Common myeloid progenitor, CD34-positive (primary cell): ENCODE measurements around the gene NRG3.

ENCODE experiments used
- CTCF ChIA-PET: fragments of 350-600 bp; sonication (Branson Sonifier 250); formaldehyde crosslinking; loops from one replicate; lab custom pipeline; 2021; ENCODE audit warnings: antibody characterized with exemption; lab: Charles Lee
- POLR2A ChIA-PET: fragments of 350-600 bp; sonication (Branson Sonifier 250); formaldehyde crosslinking; loops from one replicate; lab custom pipeline; 2021; ENCODE audit warnings: antibody characterized with exemption; lab: Charles Lee
- DNase-seq, 3 donors: peaks; one replicate each; pipeline versions ENCODE4 v3.0.0 to v3.0.0-alpha.2; 2013
- H3K27ac ChIP-seq, 2 experiments: 1 replicate in 1 of 2; 2 replicates in 1 of 2; pipeline ENCODE4 v1.7.0; 2013; ENCODE audit warnings: inconsistent platforms in 2 of 2, low read length in 2 of 2, mild to moderate bottlenecking in 2 of 2, low read depth in 1 of 2, moderate library complexity in 1 of 2; ENCODE audit not compliant: severe bottlenecking in 2 of 2, insufficient read depth in 1 of 2, poor library complexity in 1 of 2
- H3K27me3 ChIP-seq, 5 experiments: replicated peaks in 2 of 5; 1 replicate in 3 of 5; 2 replicates in 2 of 5; pipeline versions ENCODE4 v1.6.1 to v1.7.0; 2013; ENCODE audit warnings: low read length in 4 of 5, mild to moderate bottlenecking in 2 of 5, moderate library complexity in 2 of 5, inconsistent platforms in 1 of 5; ENCODE audit not compliant: insufficient read depth in 5 of 5, control insufficient read depth in 4 of 5
- H3K36me3 ChIP-seq, 4 experiments: 1 replicate in 2 of 4; 2 replicates in 2 of 4; pipeline versions ENCODE4 v1.6.1 to v1.7.0; 2013; ENCODE audit warnings: low read length in 3 of 4, control low read depth in 1 of 4, mild to moderate bottlenecking in 1 of 4; ENCODE audit not compliant: control insufficient read depth in 4 of 4, insufficient read depth in 4 of 4
- H3K4me1 ChIP-seq, 4 experiments: 1 replicate in 3 of 4; 2 replicates in 1 of 4; pipeline versions ENCODE4 v1.6.1 to v1.7.1; 2013; ENCODE audit warnings: low read length in 3 of 4, mild to moderate bottlenecking in 3 of 4, control low read depth in 1 of 4, inconsistent platforms in 1 of 4, moderate library complexity in 1 of 4; ENCODE audit not compliant: control insufficient read depth in 4 of 4, insufficient read depth in 4 of 4; ENCODE audit errors: control extremely low read depth in 1 of 4
- H3K4me3 ChIP-seq, 7 experiments: 1 replicate in 4 of 7; 2 replicates in 3 of 7; pipeline versions ENCODE4 v1.5.1 to v1.7.0; 2013; ENCODE audit warnings: mild to moderate bottlenecking in 7 of 7, low read length in 6 of 7, moderate library complexity in 6 of 7, inconsistent platforms in 2 of 7, low read depth in 2 of 7, control low read depth in 1 of 7; ENCODE audit not compliant: insufficient read depth in 4 of 7, control insufficient read depth in 1 of 7; ENCODE audit errors: extremely low read depth in 1 of 7
- H3K9me3 ChIP-seq, 5 experiments: 1 replicate in 4 of 5; 2 replicates in 1 of 5; pipeline versions ENCODE4 v1.6.1 to v1.7.1; 2013; ENCODE audit warnings: low read length in 4 of 5, mild to moderate bottlenecking in 2 of 5, inconsistent platforms in 1 of 5, low read depth in 1 of 5, moderate library complexity in 1 of 5; ENCODE audit not compliant: control insufficient read depth in 4 of 5, insufficient read depth in 2 of 5; ENCODE audit errors: control extremely low read depth in 1 of 5
- WGBS: methylation state at CpG from one replicate; pipeline ENCODE4 v1.1.5; 2013; ENCODE audit not compliant: insufficient coverage; 5-methylcytosine and 5-hydroxymethylcytosine counted together

NRG3 gene

DNA sequence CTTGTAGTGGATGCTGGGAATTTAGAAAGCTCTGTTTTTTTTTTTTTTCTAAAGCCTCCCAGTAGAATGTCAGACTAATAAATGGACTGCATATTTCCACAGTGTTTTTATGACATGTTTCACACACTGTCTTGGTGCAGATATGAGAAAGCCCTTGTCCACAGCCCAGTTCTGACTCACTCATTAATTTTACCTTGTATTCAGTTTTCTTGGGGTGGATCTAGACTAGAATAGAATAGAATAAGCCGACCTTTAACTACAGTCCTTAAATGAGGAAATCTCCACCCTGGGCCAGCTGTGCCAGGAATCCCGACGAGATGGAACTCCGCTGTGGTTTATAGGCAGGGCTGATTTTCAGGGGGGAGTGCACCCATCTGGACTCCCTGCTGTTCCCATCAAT is 274.7 kb downstream of the NRG3 start:
- POLR2A ChIA-PET, result no interaction called here
- CTCF ChIA-PET, result no interaction called here

DNA sequence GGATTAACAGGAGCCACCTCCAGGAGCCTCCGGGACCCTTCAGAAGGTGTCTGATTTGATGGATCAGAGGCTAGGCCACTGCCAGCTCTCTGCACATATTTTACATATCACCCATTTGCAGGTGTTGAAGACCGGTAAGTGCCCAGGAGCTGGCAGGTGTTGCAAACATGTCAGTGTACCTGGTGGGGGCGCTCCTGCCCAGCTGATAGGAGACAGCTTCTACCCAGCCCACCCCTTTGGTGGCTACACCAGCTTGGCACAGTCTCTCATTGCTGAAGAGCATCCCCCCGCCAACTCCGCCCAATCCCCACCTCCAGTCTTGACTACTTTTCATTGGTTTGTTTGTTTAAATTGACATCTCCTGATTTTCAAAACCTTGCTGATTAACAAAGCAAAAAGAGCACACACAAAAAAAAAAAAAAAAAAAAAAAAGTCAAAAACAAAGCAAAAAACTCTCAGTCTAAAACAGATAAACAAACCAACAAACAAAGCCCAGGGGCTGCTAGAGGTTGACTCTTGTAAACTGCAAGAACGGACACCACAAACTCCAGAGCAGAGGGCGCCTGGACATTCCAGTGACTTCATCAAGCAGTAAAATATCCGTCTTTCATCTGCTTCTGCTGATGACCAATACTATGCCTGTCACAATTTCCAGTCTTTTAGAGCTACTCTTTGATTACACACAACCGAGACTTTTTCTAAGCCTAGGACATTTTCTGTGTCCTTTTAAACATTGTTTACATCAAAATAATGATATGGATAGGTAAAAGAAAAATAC is 275.3 kb downstream of the NRG3 start:
- Histone ChIP-seq H3K4me1 (peaks cover 0 to 12% (median 3%) of the 10 kb centered on the region in 4 experiments), H3K27me3 (no peaks in the 10 kb centered on the region), H3K9me3 (no peaks in the 10 kb centered on the region), H3K36me3 (no peaks in the 10 kb centered on the region), H3K4me3 (no peak overlapping the region), H3K27ac (no peak overlapping the region)
- ChIA-PET POLR2A (no interaction called here), CTCF (no interaction called here)
- peak in 1 of 3 donors; percentile 0 for DNase-seq
- whole genome bisulfite sequencing, result 63% methylated on average over 5 of the region's 9 CpGs

More for the DNA sequence above, 274.7 kb downstream of the NRG3 start:
- H3K4me1 ChIP-seq, result peaks cover 0 to 12% (median 3%) of the 10 kb centered on the region in 4 experiments
- no peak for DNase-seq
- 60% methylated on average over 4 of the region's 4 CpGs for WGBS
- H3K36me3 ChIP-seq, result no peaks in the 10 kb centered on the region
- H3K27ac ChIP-seq, result no peak overlapping the region
- H3K4me3 ChIP-seq, result no peak overlapping the region
- H3K9me3 ChIP-seq, result no peaks in the 10 kb centered on the region
- H3K27me3 ChIP-seq, result no peaks in the 10 kb centered on the region

DNA sequence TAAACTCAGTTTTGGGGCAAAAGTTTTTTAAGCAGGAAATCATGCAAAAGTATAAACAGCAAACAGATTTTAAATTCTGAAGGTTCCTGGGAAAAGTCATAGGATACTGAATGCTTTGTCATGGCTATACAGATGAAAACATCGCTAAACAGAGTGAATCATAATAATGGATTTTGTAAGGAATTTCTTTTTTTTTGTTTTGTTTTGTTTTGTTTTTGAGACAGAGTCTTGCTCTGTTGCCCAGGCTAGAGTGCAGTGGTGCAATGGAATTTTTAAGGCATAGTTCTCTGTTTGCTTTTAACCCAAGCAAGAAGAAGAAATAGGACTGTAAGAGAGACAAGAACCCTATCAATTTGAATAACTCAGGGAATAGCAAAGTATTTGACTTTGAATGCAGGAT is 285.3 kb downstream of the NRG3 start:
- H3K4me1 ChIP-seq, result no peaks in the 10 kb centered on the region
- H3K27ac ChIP-seq, result no peak overlapping the region
- WGBS, result 100% methylated on average over 1 of the region's 1 CpG
- H3K36me3 ChIP-seq, result no peaks in the 10 kb centered on the region
- POLR2A ChIA-PET, result no interaction called here
- CTCF ChIA-PET, result no interaction called here
- no peaks in the 10 kb centered on the region for H3K9me3 ChIP-seq
- no peak for DNase-seq
- no peaks in the 10 kb centered on the region for H3K27me3 ChIP-seq
- no peak overlapping the region for H3K4me3 ChIP-seq

DNA sequence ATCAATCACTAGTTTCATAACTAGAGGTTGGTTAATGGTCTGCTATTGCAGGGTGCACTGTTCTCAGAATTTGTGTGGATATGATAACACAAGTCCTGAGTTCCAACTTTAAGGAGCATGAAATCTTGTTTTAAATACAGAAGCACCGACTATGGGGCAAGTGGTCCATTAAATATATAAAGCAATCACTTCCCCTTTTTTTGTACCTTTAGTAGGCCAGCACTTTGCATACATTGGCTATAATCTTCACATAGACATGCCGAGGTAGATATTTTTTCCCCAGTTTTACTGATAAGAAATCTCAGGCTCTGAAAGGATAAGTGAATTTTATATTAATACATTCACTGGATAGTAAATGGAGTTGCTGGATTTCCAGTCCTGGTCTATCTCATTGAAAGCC is 286.3 kb downstream of the NRG3 start:
- ChIA-PET POLR2A (no interaction called here), CTCF (no interaction called here)
- H3K27me3 ChIP-seq, result no peaks in the 10 kb centered on the region
- no peak overlapping the region for H3K27ac ChIP-seq
- H3K9me3 ChIP-seq, result no peaks in the 10 kb centered on the region
- 100% methylated on average over 1 of the region's 2 CpGs for WGBS
- DNase-seq, result no peak
- H3K36me3 ChIP-seq, result no peaks in the 10 kb centered on the region
- no peak overlapping the region for H3K4me3 ChIP-seq
- H3K4me1 ChIP-seq, result no peaks in the 10 kb centered on the region

DNA sequence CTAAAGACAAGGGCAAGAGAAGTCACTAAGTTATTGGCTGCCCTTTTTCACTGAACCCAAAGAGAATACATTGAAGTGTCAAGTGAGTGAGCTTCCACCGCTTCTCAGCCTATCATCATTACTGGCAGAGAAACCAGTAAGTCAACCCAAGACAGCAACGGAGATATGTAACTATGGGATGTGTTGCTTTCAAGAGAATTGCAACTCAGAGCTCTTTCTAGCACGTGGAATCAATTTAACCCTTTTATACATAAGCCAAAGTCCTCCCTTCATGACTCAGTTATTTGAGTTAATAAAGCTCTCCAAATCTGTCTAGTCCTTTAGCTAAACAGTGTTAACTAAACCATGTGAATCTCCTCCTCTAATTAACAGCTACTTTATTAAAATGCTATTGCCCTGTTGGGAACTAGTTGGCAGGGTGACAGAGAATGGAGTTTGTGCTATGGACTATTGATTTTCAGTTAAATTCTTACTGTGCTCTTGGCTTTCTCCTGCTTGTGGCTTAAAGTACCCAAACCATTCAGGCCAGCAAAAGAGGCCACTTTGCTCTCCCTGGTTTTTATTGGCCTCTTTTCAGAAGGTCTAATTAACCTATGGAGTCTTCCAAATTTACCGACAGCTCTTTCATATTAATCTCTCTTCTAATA is 287.7 kb downstream of the NRG3 start:
- ChIA-PET POLR2A (no interaction called here), CTCF (no interaction called here)
- no peak for DNase-seq
- Histone ChIP-seq H3K4me1 (no peaks in the 10 kb centered on the region), H3K9me3 (no peaks in the 10 kb centered on the region), H3K4me3 (no peak overlapping the region), H3K27ac (no peak overlapping the region), H3K27me3 (no peaks in the 10 kb centered on the region), H3K36me3 (no peaks in the 10 kb centered on the region)
- WGBS, result 92% methylated on average over 2 of the region's 4 CpGs

DNA sequence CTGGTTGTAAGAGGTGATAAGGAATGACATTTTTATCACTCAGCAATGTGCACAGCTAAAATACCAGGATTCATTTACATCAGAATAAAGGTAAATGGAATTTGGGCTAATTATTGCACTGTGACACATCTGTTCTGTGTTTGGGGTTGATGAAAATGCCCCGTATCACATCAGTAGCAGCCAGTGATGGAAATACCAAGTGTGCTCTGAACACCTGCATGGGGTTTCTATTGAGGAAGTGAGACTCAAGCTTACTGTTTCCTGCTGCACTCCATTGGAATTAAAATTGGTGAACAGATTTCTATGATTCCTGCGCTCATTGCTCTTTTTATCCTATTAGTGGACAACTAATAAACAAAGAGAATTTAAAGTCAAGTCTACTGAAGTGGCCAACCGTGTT is 296.9 kb downstream of the NRG3 start:
- no peak for DNase-seq
- no peak overlapping the region for H3K27ac ChIP-seq
- CTCF ChIA-PET, result no interaction called here
- H3K4me1 ChIP-seq, result no peaks in the 10 kb centered on the region
- H3K27me3 ChIP-seq, result no peaks in the 10 kb centered on the region
- H3K36me3 ChIP-seq, result no peaks in the 10 kb centered on the region
- no peaks in the 10 kb centered on the region for H3K9me3 ChIP-seq
- WGBS, result 60% methylated on average over 1 of the region's 3 CpGs
- POLR2A ChIA-PET, result no interaction called here
- no peak overlapping the region for H3K4me3 ChIP-seq

DNA sequence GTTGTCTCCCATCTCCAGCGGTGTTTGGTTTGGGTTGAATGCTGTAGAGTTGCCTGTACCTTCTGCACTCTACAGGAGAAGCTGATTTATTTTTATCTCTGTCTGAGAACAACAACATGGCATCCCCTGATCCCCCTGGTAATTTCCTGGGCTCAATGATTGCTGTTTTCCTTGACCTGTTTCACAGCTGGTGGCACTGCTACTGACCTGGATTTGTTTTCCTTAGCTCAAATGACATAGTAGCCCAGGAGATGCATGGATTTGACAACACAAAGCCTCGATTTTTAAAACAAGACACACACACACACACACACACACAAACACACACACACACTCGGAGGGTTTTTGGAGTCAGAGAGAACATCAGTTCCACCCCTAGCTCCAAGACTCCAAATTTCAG is 301.6 kb downstream of the NRG3 start:
- 74% methylated on average over 3 of the region's 3 CpGs for WGBS
- CTCF ChIA-PET, result no interaction called here
- no peak for DNase-seq

More for the DNA sequence above, 301.6 kb downstream of the NRG3 start:
- no peak overlapping the region for H3K27ac ChIP-seq
- H3K27me3 ChIP-seq, result no peaks in the 10 kb centered on the region
- no peaks in the 10 kb centered on the region for H3K36me3 ChIP-seq
- no peaks in the 10 kb centered on the region for H3K4me1 ChIP-seq
- POLR2A ChIA-PET, result no interaction called here
- no peaks in the 10 kb centered on the region for H3K9me3 ChIP-seq
- H3K4me3 ChIP-seq, result no peak overlapping the region
